ENCODE results near the gene CEP57. TPM values are rescaled to one million over a fixed set of nuclear protein-coding genes. Genes with fewer than 3 reads are reported as not detected.

The CEP57 gene
- total RNA-seq (10 to 100 TPM; 17.2 to 31.7 (median 24.3) TPM), polyA plus RNA-seq (10 to 100 TPM in 1 of 2 donors, 1 to 10 TPM in 1; 8.7 to 13.4 TPM)
- long read RNA-seq, donor 1, transcript CEP57-202 (11 exons, 3,178 nt) = major isoform, 12 of 26 reads
- long read RNA-seq, donor 1, partial matches to known transcripts = 2 of 26 reads
- long read RNA-seq, donor 1, other reads (novel, unspliced or antisense) = 8 of 26 reads
- long read RNA-seq, donor 2, transcript CEP57-210 (7 exons, 2,084 nt) = minor isoform, 10 of 47 reads
- long read RNA-seq, donor 2, transcript CEP57-202 (11 exons, 3,178 nt) = major isoform, 14 of 47 reads
- long read RNA-seq, donor 2, partial matches to known transcripts = 13 of 47 reads
- long read RNA-seq, donor 2, other reads (novel, unspliced or antisense) = 10 of 47 reads
- long read RNA-seq, donor 3, transcript CEP57-210 (7 exons, 2,084 nt) = minor isoform, 6 of 23 reads
- long read RNA-seq, donor 3, transcript CEP57-202 (11 exons, 3,178 nt) = major isoform, 9 of 23 reads
- long read RNA-seq, donor 3, partial matches to known transcripts = 3 of 23 reads
- long read RNA-seq, donor 3, other reads (novel, unspliced or antisense) = 4 of 23 reads

- Histone ChIP-seq H3K4me3 (peak within 1 kb of the TSS; percentile 55 to 95 (median 83)), H3K27ac (peak within 1 kb of the TSS; percentile 93 to 99 (median 99)), H3K27me3 (no peaks in the 10 kb centered on the region), H3K9me3 (no peaks in the 10 kb centered on the region), H3K36me3 (peaks cover 0 to 28% (median 22%) of the 10 kb centered on the region in 9 donors), H3K4me1 (peaks cover 3 to 31% (median 23%) of the 10 kb centered on the region in 12 donors)
- WGBS, 4 donors = 0% methylated on average over 44 to 55 of the region's 55 CpGs
- intact Hi-C loops (cut with DNase I) = loop anchor here in 1 of 10 donors (2.0 kb wide), 1 partner anchor 598 kb away; the partner anchor contains the start of gene CCDC82
- TF ChIP-seq CTCF (IDR thresholded peaks at IDR 0.05) = no peak
- TF ChIP-seq POLR2A (IDR thresholded peaks at IDR 0.05) = peak in 1 of 2 donors; percentile 47
- DNase-seq (peak; percentile 95 to 97 (median 96)), ATAC-seq (peak; percentile 88 to 96 (median 93))
These were observed at the start of gene CEP57 for GRCh38 chr11:95790123-95790932. TSS of gene CEP57 (plus strand) at chr11:95790498. CDS start at chr11:95790699, 201 bp downstream.

- no peaks in the 10 kb centered on the region for H3K36me3 ChIP-seq
- H3K27ac ChIP-seq = no peak overlapping the region
- H3K4me3 ChIP-seq = no peak overlapping the region
- intact Hi-C loops (cut with DNase I) = loop anchor here in 1 of 10 donors (10.0 kb wide), 1 partner anchor 765 kb away; no protein-coding TSS in a partner anchor
- 83 to 89% (median 85%) methylated on average over 1 of the region's 1 CpG for WGBS, 4 donors
- no peaks in the 10 kb centered on the region for H3K9me3 ChIP-seq
- H3K27me3 ChIP-seq = peaks cover 0 to 3% (median 0%) of the 10 kb centered on the region in 9 donors
- no peaks in the 10 kb centered on the region for H3K4me1 ChIP-seq
- TF ChIP-seq CTCF (IDR thresholded peaks at IDR 0.05) = no peak
- TF ChIP-seq POLR2A (IDR thresholded peaks at IDR 0.05) = no peak
- ATAC-seq (no peak), DNase-seq (no peak)
These were observed 40.2 kb upstream of the CEP57 start for GRCh38 chr11:95750101-95750500.

- Histone ChIP-seq H3K36me3 (no peaks in the 10 kb centered on the region), H3K27ac (no peak overlapping the region), H3K9me3 (no peaks in the 10 kb centered on the region), H3K4me3 (no peak overlapping the region), H3K27me3 (peaks cover 0 to 3% (median 0%) of the 10 kb centered on the region in 9 donors), H3K4me1 (no peaks in the 10 kb centered on the region)
- DNase-seq = no peak
- ATAC-seq = no peak
- TF ChIP-seq CTCF (IDR thresholded peaks at IDR 0.05) = no peak
- TF ChIP-seq POLR2A (IDR thresholded peaks at IDR 0.05) = no peak
- WGBS, 4 donors = 81 to 93% (median 89%) methylated on average over 1 of the region's 1 CpG
- intact Hi-C loops (cut with DNase I) = loop anchor here in 1 of 10 donors (10.0 kb wide), 1 partner anchor 767 kb away; no protein-coding TSS in a partner anchor
These were observed 38.8 kb upstream of the CEP57 start for GRCh38 chr11:95751515-95751914.

All from heart left ventricle (tissue), 16 donors.